Astrocyte of the spinal cord (primary cell): Measurements from ENCODE around the gene ATG4A.

ENCODE experiments used
- DNase-seq: peaks from one replicate; pipeline ENCODE4 v3.0.0; 2011; ENCODE audit warnings: low read depth, low spot score
- H3K4me3 ChIP-seq: 2 replicates; pipeline ENCODE4 v1.5.1; 2011; ENCODE audit warnings: low read depth, mild to moderate bottlenecking, low read length, moderate library complexity
- in situ Hi-C: cut with HindIII; loops from 2 replicates; pipeline ENCODE4 v1.10.0; 2017; ENCODE audit warnings: low sequenced_read_pairs
- TF ChIP-seq, protein P1 (sequence below): IDR thresholded peaks from 2 replicates; pipeline ENCODE4 v1.5.1; 2012; ENCODE audit warnings: low read depth, mild to moderate bottlenecking, low read length, inconsistent platforms

Gene ATG4A

DNA sequence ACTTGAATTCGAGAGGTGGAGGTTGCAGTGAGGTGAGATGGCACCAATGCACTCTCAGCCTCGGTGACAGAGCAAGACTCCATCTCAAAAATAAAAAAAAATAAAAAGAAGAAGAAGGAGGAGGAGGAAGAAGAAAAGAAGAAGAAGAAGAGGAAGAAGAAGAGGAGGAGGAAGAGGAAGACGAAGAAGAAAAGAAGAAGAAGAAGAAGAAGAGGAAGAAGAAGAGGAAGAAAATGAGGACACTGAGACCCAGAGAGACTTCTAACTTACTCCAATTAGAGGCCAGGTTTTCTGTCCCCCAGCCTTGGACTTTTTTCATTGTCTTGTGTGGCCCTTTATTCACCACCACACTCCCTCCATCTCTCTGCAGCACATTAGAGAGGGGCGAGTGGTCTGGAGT lies 70.7 kb downstream of the ATG4A start:
- TF ChIP-seq, protein P1, sequence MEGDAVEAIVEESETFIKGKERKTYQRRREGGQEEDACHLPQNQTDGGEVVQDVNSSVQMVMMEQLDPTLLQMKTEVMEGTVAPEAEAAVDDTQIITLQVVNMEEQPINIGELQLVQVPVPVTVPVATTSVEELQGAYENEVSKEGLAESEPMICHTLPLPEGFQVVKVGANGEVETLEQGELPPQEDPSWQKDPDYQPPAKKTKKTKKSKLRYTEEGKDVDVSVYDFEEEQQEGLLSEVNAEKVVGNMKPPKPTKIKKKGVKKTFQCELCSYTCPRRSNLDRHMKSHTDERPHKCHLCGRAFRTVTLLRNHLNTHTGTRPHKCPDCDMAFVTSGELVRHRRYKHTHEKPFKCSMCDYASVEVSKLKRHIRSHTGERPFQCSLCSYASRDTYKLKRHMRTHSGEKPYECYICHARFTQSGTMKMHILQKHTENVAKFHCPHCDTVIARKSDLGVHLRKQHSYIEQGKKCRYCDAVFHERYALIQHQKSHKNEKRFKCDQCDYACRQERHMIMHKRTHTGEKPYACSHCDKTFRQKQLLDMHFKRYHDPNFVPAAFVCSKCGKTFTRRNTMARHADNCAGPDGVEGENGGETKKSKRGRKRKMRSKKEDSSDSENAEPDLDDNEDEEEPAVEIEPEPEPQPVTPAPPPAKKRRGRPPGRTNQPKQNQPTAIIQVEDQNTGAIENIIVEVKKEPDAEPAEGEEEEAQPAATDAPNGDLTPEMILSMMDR = no peak
- in situ Hi-C loops = no loop called here
- DNase-seq = no peak

DNA sequence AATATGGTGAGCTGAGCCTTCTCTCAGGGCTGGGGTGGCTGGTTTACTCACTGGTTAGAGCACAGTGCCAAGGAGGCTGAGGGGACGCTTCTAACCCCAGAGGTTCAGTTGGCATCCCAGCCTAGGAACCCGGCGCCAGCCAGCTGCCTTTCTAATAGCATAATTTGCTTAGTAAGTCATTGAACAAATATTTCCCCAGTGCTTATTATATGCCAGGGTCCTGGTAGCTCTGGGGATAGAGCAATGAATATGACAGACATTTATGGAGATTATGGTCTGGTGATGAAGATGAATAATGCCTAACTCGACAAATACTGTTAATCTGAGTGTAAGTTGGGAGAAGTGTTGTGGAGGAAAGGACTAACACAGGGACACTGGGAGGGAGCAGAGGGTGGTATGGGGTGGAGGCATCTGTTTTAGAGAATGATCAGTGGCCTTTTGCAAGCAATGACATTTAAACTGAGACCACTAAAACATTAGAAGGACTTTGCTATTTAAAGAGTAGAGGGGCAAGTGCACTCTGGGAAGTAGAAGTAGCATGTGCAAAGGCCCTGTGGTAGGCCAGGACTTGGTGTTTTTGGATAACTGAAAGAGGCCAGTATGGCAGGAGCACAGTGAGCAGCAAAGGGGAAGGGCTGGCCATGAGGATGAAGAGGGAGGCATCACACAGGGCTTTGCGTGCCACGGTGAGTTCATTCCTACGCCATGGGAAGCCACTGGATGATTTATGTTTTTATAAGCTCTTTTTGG lies 71.9 kb downstream of the ATG4A start:
- in situ Hi-C loops = no loop called here
- TF ChIP-seq, protein P1 = no peak
- DNase-seq = no peak
- H3K4me3 ChIP-seq = no peak overlapping the region

More for the DNA sequence above, 70.7 kb downstream of the ATG4A start:
- H3K4me3 ChIP-seq = no peak overlapping the region

DNA sequence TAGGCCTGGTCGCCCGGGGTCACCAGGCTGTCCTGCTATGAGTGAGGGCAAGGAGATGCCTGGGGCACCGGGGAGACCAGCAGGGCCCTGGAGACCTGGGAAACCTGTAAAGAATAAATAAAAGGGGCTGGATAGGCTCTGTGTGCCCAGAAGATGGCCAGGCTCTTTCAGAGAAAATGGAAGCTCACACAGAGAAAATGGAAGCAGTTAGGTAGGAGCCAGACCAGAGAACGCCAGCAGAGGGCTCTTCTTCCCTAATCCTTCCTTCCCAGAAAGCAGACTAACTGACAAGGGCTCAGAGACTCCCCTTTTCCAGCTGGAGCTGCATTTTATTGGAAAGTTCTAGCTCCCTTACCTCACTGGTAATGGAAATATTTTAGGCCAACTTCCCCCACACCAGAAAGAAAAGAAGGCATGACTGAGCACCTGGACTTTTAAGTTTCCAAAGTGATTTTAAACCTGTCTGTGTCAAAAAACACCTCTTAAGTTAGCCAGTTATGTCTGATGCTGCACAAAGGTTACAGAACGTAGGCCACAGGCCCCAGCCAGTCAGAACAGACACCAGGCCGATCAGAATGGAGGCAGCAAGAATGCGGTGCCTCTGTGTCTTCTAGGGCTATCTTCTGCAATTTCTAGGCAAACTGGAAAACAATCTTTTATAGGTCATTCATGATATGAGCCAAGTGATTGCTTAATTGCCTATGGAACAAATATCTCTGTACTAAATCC lies 74.0 kb downstream of the ATG4A start:
- no peak overlapping the region for H3K4me3 ChIP-seq
- DNase-seq = peak; percentile 43
- TF ChIP-seq, protein P1 = peak; percentile 70
- in situ Hi-C loops = no loop called here

DNA sequence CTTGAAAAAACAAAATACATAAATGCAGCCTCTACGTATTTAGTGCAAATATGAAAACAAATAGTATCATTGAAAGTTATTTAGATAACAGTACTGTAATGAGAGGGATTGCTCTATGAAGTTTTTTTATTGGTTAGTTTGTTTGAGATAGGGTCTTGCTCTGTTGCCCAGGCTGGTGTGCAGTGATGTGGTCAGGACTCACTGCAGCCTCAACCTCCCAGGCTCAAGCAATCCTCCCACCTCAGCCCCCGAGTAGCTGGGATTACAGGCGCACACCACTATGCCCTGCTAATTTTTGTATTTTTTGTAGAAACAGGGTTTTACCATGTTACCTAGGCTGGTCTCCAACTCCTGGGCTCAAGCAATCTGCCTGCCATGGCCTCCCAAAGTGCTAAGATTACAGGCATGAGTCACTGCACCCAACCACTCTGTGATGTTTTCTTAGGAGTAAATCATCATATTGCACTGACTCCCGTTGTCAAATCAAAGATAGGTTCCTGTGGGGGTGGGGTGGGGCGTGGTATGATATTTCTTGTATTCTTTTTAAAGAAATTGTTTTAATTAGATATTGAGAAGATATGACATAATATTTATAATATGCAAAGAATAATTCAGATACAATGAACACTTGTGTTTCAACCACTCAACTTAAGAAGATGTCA lies 75.8 kb downstream of the ATG4A start:
- TF ChIP-seq, protein P1 = no peak
- in situ Hi-C loops = no loop called here
- peak; percentile 57 for DNase-seq
- H3K4me3 ChIP-seq = no peak overlapping the region

DNA sequence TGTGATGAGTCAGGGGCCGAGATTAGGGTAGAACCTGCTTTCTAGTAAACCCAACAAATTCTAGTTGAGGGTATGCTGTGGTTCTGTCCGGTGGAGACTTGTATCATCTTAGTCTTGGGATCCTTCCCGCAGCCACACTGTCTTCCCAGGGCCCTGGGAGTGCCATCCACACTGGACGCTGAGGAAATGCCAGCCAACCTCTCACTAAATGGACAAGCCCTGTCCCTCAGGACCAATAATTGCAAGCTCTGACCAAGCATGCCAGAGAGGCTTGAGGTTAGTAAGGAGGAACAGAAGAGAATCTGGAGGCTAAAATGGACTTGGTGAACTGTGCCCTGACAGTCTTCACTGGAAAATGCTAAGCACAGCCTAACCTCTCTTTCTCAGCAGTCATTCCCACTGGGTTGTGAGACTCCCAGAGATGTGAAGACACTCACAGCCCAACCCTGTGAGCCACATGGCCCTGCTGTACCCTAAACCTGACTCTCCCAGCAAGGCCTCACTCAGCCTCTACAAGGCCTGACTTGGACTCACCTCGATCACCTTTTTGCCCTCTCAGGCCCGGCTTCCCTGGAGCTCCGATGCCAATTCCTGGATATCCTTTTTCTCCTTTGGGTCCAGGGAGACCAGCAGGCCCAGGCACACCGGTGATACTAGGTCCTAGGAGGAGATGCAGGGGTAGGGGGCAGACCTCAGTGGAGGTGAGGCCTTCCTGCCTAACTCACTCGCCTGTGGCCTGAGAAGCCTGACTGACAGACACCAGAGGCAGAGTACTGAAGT lies 77.6 kb downstream of the ATG4A start:
- H3K4me3 ChIP-seq = no peak overlapping the region
- DNase-seq = no peak
- in situ Hi-C loops = no loop called here
- TF ChIP-seq, protein P1 = no peak

DNA sequence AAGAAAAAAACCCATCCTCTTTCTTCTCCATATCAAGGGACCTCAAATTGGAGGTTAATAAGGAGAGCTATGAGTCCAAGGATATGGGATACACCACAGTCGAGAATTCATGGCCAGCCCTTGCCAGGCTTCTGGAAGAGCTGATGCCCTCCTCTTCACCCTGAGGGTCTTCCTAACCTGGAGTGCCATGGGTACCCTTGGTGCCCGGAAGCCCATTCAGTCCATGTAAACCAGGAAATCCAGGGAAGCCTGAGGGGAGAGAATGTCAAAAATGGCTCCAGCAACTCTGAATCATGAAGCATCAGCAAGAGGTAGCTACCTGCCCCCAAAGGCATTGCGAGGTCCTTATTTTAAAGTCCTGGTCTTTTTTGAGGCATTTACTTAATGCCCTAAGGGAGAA lies 78.2 kb downstream of the ATG4A start:
- no peak overlapping the region for H3K4me3 ChIP-seq
- in situ Hi-C loops = no loop called here
- TF ChIP-seq, protein P1 = no peak
- no peak for DNase-seq
